ENCODE data around the gene ATP13A2.

Gene ATP13A2

GRCh38 chr1:16993521-16994038 lies 18.1 kb downstream of the ATP13A2 start:
- H2BK120ac ChIP-seq (ENCODE audit: low read depth, low read length) = no peak overlapping the region
- H3K4me2 ChIP-seq (ENCODE audit: low read length, poor library complexity, severe bottlenecking) = no peak overlapping the region
- H3K36me3 ChIP-seq (ENCODE audit: control insufficient read depth in 1 of 2, insufficient read depth in 2 of 2, low read depth in 1 of 2, low read length in 2 of 2) = peaks cover 20 to 94% of the 10 kb centered on the region in 2 experiments
- no peaks in the 10 kb centered on the region for H3K4me1 ChIP-seq (ENCODE audit: control insufficient read depth, insufficient read depth, low read depth, low read length)
- H3K18ac ChIP-seq (ENCODE audit: low read depth in 1 of 2, low read length in 2 of 2) = no peak overlapping the region
- H3K79me1 ChIP-seq (replicated peaks; ENCODE audit: low read length, poor library complexity, severe bottlenecking) = peaks cover 38% of the 10 kb centered on the region
- no peak overlapping the region for H2BK12ac ChIP-seq (ENCODE audit: low read length in 2 of 2)
- no peak overlapping the region for H3K23ac ChIP-seq (ENCODE audit: low read length in 2 of 2)
- no peak overlapping the region for H2AFZ ChIP-seq (ENCODE audit: low read depth, low read length)
- H2AK5ac ChIP-seq (ENCODE audit: low read length, severe bottlenecking) = no peak overlapping the region
- H2BK15ac ChIP-seq (ENCODE audit: low read depth, poor library complexity, severe bottlenecking) = no peak overlapping the region
- H3K27me3 ChIP-seq (ENCODE audit: control insufficient read depth in 1 of 2, insufficient read depth in 1 of 2, low read length in 2 of 2) = no peaks in the 10 kb centered on the region
- no peak overlapping the region for H4K91ac ChIP-seq (ENCODE audit: low read length)
- H3K27ac ChIP-seq (ENCODE audit: low read length, poor library complexity, severe bottlenecking) = no peak overlapping the region
- no peak overlapping the region for H3K14ac ChIP-seq (ENCODE audit: low read length in 2 of 2)
- H2BK5ac ChIP-seq (ENCODE audit: low read depth, low read length, poor library complexity, severe bottlenecking) = no peak overlapping the region
- no peaks in the 10 kb centered on the region for H3K9me3 ChIP-seq (ENCODE audit: control insufficient read depth, low read length)
- no peak overlapping the region for H3K4me3 ChIP-seq (ENCODE audit: insufficient read depth in 1 of 2, low read depth in 1 of 2, low read length in 2 of 2)
- peak overlapping the region; percentile 16 for H4K8ac ChIP-seq (ENCODE audit: low read length)
- H3K9ac ChIP-seq (ENCODE audit: low read length) = no peak overlapping the region
- no peak for DNase-seq
- H3K4ac ChIP-seq (ENCODE audit: low read depth in 1 of 2, low read length in 2 of 2) = no peak overlapping the region
- WGBS = 94% methylated on average over 13 of the region's 15 CpGs

GRCh38 chr1:16992675-16993074 lies 19.1 kb downstream of the ATP13A2 start:
- no peak overlapping the region for H3K4me2 ChIP-seq (ENCODE audit: low read length, poor library complexity, severe bottlenecking)
- 83% methylated on average over 9 of the region's 9 CpGs for WGBS

GRCh38 chr1:16992102-16992501 lies 19.6 kb downstream of the ATP13A2 start:
- no peak overlapping the region for H3K9ac ChIP-seq (ENCODE audit: low read length)
- peaks cover 19 to 94% of the 10 kb centered on the region in 2 experiments for H3K36me3 ChIP-seq (ENCODE audit: control insufficient read depth in 1 of 2, insufficient read depth in 2 of 2, low read depth in 1 of 2, low read length in 2 of 2)
- H3K9me3 ChIP-seq (ENCODE audit: control insufficient read depth, low read length) = no peaks in the 10 kb centered on the region
- H3K4ac ChIP-seq (ENCODE audit: low read depth in 1 of 2, low read length in 2 of 2) = no peak overlapping the region
- 95% methylated on average over 12 of the region's 12 CpGs for WGBS
- no peaks in the 10 kb centered on the region for H3K27me3 ChIP-seq (ENCODE audit: control insufficient read depth in 1 of 2, insufficient read depth in 1 of 2, low read length in 2 of 2)
- peaks cover 34% of the 10 kb centered on the region for H3K79me1 ChIP-seq (replicated peaks; ENCODE audit: low read length, poor library complexity, severe bottlenecking)
- H3K4me3 ChIP-seq (ENCODE audit: insufficient read depth in 1 of 2, low read depth in 1 of 2, low read length in 2 of 2) = no peak overlapping the region
- no peak overlapping the region for H2AFZ ChIP-seq (ENCODE audit: low read depth, low read length)
- no peak overlapping the region for H3K27ac ChIP-seq (ENCODE audit: low read length, poor library complexity, severe bottlenecking)
- no peak overlapping the region for H3K23ac ChIP-seq (ENCODE audit: low read length in 2 of 2)
- no peak overlapping the region for H2AK5ac ChIP-seq (ENCODE audit: low read length, severe bottlenecking)
- no peak overlapping the region for H4K91ac ChIP-seq (ENCODE audit: low read length)
- no peak overlapping the region for H4K8ac ChIP-seq (ENCODE audit: low read length)
- no peak overlapping the region for H2BK15ac ChIP-seq (ENCODE audit: low read depth, poor library complexity, severe bottlenecking)
- no peak overlapping the region for H3K4me2 ChIP-seq (ENCODE audit: low read length, poor library complexity, severe bottlenecking)
- no peak overlapping the region for H3K18ac ChIP-seq (ENCODE audit: low read depth in 1 of 2, low read length in 2 of 2)
- H3K4me1 ChIP-seq (ENCODE audit: control insufficient read depth, insufficient read depth, low read depth, low read length) = no peaks in the 10 kb centered on the region
- H2BK5ac ChIP-seq (ENCODE audit: low read depth, low read length, poor library complexity, severe bottlenecking) = no peak overlapping the region
- DNase-seq = no peak
- no peak overlapping the region for H2BK12ac ChIP-seq (ENCODE audit: low read length in 2 of 2)
- no peak overlapping the region for H2BK120ac ChIP-seq (ENCODE audit: low read depth, low read length)
- H3K14ac ChIP-seq (ENCODE audit: low read length in 2 of 2) = no peak overlapping the region

More at GRCh38 chr1:16992675-16993074, 19.1 kb downstream of the ATP13A2 start:
- Histone ChIP-seq H3K36me3 (ENCODE audit: control insufficient read depth in 1 of 2, insufficient read depth in 2 of 2, low read depth in 1 of 2, low read length in 2 of 2) (peaks cover 15 to 93% of the 10 kb centered on the region in 2 experiments), H3K4me3 (ENCODE audit: insufficient read depth in 1 of 2, low read depth in 1 of 2, low read length in 2 of 2) (no peak overlapping the region), H3K14ac (ENCODE audit: low read length in 2 of 2) (no peak overlapping the region), H3K27me3 (ENCODE audit: control insufficient read depth in 1 of 2, insufficient read depth in 1 of 2, low read length in 2 of 2) (no peaks in the 10 kb centered on the region), H3K9ac (ENCODE audit: low read length) (no peak overlapping the region), H3K18ac (ENCODE audit: low read depth in 1 of 2, low read length in 2 of 2) (no peak overlapping the region), H3K4ac (ENCODE audit: low read depth in 1 of 2, low read length in 2 of 2) (no peak overlapping the region), H3K27ac (ENCODE audit: low read length, poor library complexity, severe bottlenecking) (no peak overlapping the region), H2BK120ac (ENCODE audit: low read depth, low read length) (no peak overlapping the region), H3K4me1 (ENCODE audit: control insufficient read depth, insufficient read depth, low read depth, low read length) (no peaks in the 10 kb centered on the region), H3K23ac (ENCODE audit: low read length in 2 of 2) (no peak overlapping the region), H3K79me1 (replicated peaks; ENCODE audit: low read length, poor library complexity, severe bottlenecking) (peaks cover 34% of the 10 kb centered on the region), H2BK12ac (ENCODE audit: low read length in 2 of 2) (no peak overlapping the region), H2BK15ac (ENCODE audit: low read depth, poor library complexity, severe bottlenecking) (no peak overlapping the region), H2AK5ac (ENCODE audit: low read length, severe bottlenecking) (no peak overlapping the region), H2AFZ (ENCODE audit: low read depth, low read length) (no peak overlapping the region), H3K9me3 (ENCODE audit: control insufficient read depth, low read length) (no peaks in the 10 kb centered on the region), H4K8ac (ENCODE audit: low read length) (no peak overlapping the region), H4K91ac (ENCODE audit: low read length) (no peak overlapping the region), H2BK5ac (ENCODE audit: low read depth, low read length, poor library complexity, severe bottlenecking) (no peak overlapping the region)
- DNase-seq = no peak

GRCh38 chr1:16991571-16991970 lies 20.2 kb downstream of the ATP13A2 start:
- Histone ChIP-seq H3K23ac (ENCODE audit: low read length in 2 of 2) (no peak overlapping the region), H2BK120ac (ENCODE audit: low read depth, low read length) (no peak overlapping the region), H3K4ac (ENCODE audit: low read depth in 1 of 2, low read length in 2 of 2) (no peak overlapping the region), H3K27ac (ENCODE audit: low read length, poor library complexity, severe bottlenecking) (no peak overlapping the region), H2BK5ac (ENCODE audit: low read depth, low read length, poor library complexity, severe bottlenecking) (no peak overlapping the region), H4K8ac (ENCODE audit: low read length) (no peak overlapping the region), H2BK15ac (ENCODE audit: low read depth, poor library complexity, severe bottlenecking) (no peak overlapping the region), H3K4me3 (ENCODE audit: insufficient read depth in 1 of 2, low read depth in 1 of 2, low read length in 2 of 2) (no peak overlapping the region), H4K91ac (ENCODE audit: low read length) (no peak overlapping the region), H3K4me2 (ENCODE audit: low read length, poor library complexity, severe bottlenecking) (no peak overlapping the region), H3K14ac (ENCODE audit: low read length in 2 of 2) (no peak overlapping the region), H3K9ac (ENCODE audit: low read length) (no peak overlapping the region), H2AK5ac (ENCODE audit: low read length, severe bottlenecking) (no peak overlapping the region), H3K36me3 (ENCODE audit: control insufficient read depth in 1 of 2, insufficient read depth in 2 of 2, low read depth in 1 of 2, low read length in 2 of 2) (peaks cover 15 to 94% of the 10 kb centered on the region in 2 experiments), H3K18ac (ENCODE audit: low read depth in 1 of 2, low read length in 2 of 2) (no peak overlapping the region), H2BK12ac (ENCODE audit: low read length in 2 of 2) (no peak overlapping the region), H3K4me1 (ENCODE audit: control insufficient read depth, insufficient read depth, low read depth, low read length) (no peaks in the 10 kb centered on the region), H3K27me3 (ENCODE audit: control insufficient read depth in 1 of 2, insufficient read depth in 1 of 2, low read length in 2 of 2) (no peaks in the 10 kb centered on the region), H2AFZ (ENCODE audit: low read depth, low read length) (no peak overlapping the region), H3K9me3 (ENCODE audit: control insufficient read depth, low read length) (no peaks in the 10 kb centered on the region), H3K79me1 (replicated peaks; ENCODE audit: low read length, poor library complexity, severe bottlenecking) (peaks cover 30% of the 10 kb centered on the region)
- WGBS = 98% methylated on average over 12 of the region's 12 CpGs
- DNase-seq = no peak

Data from mesenchymal stem cell (in vitro differentiated cells and primary cell).